Activated naive CD8-positive, alpha-beta T cell treated with anti-CD3 and anti-CD28 coated beads, Interleukin-2, amount 50 U/mL, for 16 hours (primary cell): ENCODE data around the gene TNNT3.

Source experiments
- DNase-seq: peaks from one replicate; pipeline ENCODE4 v3.0.0-alpha.2; 2020; ENCODE audit warnings: low read depth, low spot score

TNNT3 gene

DNA sequence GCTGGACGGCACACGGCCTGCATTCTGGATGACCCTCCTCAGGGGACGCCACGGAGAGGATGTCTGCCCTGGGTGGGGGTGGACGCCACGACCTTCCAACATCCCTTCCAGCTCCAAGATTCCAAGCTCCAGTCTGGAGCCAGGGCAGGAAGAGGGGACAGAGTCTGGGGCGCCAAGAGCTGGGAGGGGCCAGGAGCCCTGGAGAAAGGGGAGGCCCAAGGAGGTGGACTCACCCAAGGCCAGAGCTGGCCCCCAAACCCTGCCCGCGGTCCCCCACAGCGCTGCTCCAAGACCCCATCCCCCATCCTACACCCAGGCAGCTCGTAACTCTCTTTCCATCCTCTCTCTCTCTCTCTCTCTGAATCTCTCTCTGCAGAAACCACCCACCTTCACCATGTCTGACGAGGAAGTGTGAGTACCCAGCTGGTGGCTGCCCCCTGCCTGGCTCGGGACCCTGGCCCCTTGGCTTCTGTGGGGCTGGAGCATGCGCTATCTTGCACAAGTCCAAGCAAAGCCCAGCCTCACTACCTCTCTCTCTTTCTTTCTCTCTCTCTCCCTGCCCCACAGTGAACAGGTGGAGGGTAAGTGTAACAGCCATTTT lies 3.1 kb downstream of the TNNT3 start:
- DNase-seq: no peak

DNA sequence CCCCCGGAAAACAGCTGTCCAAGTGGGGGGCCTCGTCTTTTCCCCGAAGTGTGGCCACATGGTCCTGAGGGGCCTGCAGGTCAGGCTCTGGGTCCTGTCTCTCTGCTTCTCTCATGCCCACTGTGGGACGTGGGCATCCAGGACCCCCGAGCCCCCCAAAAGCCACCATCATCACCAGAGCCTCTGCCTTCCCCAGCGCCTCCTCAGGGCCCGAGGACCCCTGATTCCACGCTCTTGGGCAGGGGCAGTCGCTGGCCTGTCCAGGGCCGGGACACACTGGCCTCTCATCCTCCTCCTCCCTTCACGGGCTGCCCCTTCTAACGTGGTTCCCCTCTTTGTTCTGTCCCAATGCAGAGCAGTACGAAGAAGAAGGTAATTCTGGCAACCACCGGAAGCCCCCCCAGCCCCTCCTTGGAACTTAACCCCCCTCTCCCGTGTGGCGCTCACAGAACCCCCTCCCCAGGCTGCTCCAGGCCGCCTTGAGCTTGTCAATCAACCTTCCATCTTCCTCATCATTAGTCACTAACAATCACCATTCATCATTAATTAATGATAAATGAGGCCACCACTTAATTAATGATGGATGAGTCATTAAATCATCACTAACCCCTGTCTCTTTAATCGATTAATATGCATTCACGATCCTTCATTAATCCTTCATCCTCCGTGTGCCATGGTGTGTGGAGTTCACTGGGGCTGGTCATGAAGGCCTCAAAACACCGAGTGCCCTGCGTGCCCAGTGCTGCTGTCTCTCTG lies 3.9 kb downstream of the TNNT3 start:
- no peak for DNase-seq

DNA sequence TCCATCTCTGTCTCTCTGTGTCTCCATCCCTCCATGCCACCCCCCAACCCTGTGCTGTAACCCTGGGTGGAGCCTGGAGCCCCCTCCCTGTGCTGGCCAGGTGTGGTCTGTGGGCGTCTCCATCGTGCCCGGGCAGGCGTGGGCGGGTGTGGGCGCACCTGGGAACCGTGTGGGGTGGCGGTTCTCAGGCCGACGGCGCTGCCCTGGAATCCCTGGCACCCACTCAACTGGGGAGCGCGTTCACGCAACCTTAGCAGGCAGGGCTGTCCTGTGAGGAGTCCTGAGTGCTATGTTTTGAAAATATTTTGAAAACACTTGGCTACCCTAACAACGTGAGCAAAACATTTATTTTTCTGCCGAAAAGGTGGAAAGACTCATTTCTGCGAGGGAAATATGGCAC lies 4.7 kb downstream of the TNNT3 start:
- DNase-seq: no peak

DNA sequence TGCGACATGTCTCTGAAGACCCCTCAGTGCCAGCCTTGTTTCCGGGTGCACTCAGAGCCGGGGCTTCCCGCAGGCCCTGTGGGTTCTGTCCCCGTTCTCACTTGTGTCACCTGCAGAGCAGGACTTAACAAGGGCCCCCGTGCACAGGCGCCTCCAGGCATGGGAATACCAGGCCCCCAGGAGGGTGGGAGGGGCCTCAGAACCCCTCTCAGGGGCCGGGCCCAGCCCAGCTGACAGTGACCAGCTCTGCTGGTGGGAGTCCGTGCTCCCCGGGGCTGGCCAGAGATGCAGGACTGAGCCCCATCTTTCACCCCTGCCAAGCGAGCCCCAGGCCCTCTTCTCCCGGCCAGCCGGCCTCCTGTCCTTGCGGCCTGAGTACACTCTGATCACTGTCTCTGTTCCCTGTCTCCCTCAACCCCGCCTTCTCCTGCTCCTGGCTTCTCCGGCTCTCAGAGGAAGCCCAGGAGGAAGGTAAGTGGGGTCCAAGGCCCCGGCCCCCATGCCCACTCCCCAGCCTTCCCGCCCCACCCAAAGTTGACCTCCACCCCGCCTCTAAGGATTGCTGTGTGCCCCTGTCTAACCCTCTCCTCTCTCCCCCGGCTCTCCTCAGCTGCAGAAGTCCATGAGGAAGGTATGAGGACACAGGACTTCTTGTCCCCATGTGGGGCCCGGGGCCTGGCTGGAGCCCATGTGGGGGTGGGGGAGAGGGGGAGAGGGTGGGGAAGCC lies 5.3 kb downstream of the TNNT3 start:
- no peak for DNase-seq

DNA sequence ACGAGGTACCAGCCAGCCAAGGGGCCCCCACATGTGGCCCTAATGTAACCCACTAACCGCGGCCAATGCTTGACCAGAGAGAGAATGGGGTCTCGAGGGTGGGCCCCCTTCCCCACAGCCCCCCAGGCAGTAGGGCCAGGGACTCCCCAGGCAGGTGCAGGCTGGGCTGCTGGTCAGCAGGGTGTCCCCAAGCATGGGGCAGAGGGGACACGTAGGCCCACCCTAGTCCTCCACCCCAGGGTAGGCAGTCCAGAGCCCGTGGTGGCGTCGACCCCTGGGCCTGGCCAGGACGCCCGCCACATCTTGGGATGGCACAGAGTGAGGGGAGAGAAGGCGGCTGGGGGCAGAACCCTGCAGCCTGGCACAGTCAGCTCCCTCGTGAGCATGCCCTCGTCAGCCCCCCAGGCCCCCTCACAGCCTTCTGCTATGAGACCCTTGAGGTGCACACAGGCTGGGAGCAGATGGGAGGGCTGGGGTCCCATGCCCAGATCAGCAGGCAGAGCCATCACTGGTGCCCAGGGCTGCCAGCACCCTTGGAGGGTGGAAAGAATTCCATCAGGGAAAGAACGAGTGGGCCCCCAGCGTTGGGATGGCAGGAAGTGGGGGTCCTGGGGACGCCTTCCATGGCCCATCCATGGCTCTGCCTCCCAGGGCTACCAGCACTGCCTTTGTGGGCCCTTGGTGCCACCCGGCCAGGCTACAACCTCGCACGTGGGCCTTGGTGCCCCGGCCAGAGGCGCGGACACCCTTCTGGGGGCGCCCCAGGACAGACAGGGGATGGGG lies 6.1 kb downstream of the TNNT3 start:
- DNase-seq: no peak

DNA sequence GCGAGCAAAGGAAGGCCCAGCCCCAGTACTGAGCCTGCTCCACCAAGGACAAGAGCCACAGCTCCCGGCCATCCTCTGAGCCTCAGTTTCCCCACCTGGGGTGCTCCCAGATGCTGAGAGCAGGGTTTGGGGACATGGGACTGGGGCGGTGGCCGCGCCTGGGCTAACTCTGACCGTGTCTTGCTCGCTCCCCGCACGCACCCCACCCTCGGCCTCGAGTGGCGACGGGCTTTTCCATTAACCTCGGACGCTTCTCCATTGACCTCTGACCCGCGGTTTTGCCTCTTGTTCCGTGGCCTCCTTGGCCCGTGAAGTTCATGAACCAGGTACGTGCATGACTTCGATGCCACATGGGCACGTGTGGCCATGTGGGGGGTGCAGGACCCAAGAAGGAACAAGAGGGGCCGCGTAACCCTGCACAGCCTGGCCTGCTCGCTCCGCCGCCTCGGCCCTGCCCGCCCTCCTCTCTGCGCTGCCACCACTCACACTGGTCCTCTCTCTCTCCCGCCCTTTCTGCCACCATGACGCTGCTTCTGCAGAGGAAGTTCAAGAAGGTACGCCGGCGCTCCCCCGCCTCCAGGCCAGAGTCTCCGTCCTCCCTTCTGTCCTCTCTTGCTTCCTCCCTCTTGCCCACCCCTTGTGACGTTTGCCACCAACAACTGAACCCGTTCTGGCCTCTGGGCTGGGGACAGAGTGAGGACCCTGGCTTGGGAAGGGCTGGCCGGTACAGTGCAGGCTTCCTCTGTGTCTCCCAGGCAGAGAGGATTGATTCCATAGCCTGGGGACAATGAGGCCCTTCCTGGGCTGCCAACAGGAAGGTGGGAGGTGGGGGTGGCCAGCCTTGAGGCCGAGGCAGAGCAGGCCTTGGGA lies 6.9 kb downstream of the TNNT3 start:
- no peak for DNase-seq

DNA sequence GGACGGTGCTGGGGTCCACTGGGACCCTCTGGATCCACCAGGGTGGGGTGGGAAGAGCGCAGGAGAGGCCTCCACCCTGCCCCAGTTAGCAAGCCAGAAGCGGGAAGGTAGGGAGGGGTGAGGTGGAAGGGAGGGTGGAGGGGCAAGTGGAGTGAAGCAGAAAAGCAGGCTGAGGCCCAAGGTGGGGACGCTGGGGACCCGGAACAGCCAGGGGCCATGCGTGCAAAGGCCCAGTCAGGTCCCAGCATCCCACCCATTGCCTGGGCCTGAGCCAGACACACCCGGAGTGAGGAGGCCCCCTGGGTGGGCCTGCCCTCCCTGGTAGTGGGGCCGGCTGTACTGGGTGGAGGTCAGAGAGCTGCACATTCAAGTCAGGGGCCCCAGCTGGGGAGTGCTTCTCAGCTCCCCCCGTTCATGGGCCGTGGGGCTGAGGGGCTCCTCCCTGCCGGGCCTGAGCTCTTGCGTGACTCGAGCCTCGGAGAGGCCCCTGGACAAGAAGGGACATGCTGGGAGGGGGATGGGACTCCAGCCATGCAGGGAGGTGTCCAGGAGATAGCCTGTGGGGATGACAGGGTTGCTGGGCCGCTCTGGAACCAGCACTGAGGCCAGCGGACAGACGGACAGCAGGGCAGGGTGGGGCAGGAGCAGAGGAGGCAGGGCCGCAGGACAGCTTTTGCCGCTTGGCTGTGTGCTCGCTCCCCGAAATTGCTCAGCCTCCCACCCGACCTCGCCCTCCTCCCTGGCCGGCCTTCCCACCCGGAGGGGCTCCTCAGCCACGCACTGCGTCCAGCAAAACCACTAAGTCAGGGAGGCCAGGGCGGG lies 7.7 kb downstream of the TNNT3 start:
- DNase-seq: no peak

DNA sequence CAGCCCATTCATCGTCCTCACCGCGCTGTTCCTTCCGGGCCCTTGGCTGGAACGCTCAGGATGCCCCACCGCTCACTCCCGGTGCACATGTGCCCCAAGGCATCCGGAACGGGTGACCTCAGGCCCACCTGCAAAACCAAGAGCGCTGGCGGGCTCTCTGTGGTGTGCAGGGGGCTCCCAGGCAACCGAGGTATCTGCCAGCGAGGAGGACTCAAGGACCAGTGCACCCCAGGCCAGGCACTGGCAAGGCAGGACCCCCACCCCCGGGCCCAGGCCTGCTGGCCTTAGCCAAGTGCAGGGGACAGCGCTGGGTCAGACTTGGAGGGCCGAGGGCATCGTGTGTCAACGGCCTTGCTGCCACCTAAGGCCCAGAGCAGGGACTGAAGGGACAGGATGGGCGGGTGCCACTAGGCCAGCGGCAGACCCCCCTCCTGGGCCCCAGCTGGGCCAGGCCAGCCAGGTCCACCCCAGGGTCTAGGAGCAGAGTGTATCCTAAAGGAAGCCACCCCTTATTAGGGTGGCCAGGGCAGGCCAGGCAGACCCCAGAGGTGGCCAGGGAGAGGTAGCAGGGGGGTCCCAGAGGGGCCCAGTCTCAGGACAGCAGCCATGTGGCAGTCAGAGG lies 8.5 kb downstream of the TNNT3 start:
- DNase-seq: no peak

DNA sequence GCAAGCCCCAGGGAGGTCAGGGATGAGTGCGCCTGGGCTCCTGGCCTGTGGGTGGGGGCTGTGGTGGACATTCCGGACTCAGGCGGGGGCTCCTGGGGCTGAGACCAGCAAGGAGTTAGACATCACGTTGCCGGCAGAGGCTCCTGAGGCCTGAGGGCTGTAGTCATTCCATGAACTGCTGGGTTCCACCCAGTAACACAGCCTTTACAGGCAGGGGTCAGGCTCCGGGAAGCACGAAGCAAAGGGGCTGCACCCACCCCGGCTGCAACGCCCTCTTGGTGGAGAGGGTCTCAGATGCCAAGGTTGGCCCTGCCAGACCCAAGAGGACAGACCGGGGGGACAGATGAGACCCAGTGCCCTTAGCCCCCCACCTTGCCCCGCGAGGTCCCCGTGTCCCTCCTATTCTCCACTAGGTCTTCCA lies 9.0 kb downstream of the TNNT3 start:
- no peak for DNase-seq

DNA sequence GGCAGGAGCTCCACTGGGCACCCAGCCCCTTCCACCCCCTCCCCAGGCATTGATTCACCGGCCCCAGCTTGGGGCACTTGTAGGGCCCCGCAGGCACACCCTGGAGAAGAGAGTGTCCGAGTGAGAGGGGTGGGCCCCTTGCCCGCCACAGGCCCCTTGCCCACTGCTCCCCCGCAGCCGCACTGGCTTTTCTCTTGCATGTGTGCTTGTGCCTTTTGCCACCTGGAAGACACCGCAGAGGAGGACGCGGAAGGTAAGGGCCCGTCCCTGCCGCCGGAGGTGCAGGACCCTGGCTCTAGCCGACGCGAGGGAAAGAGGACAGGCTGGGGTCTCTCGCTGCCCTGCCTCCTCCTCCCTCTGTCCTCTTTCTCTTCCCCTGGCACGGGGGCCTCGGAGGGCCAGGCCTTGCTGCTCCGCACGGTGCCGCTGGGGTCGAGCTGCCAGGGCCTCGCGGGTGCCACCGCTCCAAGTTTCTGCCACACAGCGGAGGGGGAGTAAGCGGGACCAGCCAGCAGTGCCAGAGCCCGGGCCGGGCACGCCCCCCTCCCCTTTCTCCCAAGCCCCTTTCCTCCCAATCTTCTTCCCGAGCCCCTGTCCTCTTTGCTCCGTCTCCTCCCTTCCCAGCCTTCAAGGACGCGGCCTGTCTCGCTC lies 9.5 kb downstream of the TNNT3 start:
- DNase-seq: no peak

DNA sequence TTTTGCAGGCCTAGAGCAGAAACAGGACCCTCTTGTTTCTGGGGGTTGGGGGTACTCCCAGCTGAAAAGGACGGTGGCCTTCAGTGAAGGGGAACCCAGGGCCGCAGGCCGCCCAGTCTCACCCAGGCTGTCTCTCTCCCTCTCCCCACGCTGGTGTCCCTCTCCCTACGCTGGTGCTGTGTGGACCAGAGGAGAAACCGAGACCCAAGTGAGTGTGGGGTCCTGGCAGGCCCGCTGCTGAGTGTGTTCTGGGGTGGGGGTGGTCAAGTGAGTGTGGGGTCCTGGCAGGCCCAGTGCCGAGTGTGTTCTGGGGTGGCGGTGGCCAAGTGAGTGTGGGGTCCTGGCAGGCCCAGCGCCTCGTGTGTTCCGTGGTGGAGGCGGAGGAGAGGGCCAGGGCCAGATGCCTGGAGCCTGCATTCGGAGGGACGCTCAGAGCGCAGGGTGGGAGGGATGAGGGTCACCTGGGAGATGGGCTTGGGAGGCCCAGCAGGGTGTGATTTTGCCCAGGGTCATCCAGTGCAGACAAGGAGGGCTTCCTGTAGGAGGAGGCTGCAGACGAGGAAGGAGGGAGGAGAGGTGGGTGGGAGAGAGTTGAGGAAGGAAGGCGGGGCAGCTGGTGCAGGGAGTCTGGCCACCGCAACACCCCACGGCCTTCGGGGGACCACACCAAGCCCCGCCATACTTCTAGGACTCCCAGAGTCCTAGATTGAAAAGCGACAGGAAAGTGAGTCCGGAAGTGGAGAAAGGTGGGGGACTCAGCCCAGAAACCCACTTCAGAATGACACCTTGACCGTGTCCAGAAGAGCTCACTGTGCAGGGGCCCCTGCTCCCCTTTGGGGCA lies 10.3 kb downstream of the TNNT3 start:
- no peak for DNase-seq

DNA sequence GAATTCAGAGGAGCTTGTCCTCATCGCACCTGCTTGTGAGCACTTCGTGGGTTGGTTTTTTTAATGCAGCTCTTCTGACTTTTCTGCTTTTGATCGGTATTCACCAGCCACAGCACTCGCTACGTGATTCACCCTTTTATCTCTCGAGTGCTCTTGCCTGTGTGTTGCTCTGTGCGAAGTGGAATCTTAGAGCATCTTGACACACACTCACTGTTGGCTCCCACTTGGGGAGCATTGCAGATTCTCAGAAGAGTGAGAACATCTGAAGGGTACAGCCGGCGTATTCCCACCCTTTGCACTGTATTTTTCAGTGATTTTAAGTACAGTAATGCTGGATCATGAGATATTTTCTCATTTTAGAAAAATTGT lies 10.9 kb downstream of the TNNT3 start:
- DNase-seq: no peak

DNA sequence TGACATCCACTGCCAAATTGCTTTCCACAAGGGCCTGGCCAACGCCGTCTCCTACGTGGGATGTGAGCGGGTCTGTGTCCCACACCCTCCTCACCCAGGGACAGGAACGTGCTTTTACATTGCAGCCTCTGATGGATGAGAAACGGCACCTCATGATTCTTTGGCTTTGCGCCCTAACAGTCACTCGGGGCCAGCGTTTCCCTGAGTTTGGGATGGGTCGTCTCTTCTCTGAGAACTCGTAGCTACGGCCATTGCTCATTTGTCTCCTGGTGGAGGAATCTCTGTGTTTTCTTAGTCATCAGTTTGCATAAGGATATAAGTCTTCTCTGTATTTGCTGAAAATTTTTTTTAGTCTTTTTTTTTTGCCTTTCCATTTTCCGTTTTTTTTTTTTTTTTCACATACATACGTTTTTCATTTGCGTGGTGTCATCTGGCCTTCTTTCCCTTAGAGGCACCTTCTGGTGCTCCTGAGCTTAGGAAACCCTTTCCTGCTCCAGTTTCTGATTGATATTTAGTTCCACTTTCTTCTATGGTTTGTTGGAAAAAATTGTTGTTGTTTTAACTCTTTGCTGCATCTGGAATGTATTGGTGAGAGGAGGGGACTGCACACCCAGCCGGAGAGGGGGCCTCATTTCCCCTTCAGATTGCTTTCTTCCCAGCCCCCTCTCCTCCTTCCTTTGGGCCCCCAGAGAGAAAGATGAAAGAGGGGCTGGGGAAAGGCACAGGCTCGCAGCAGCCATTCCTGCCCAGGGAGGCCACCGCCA lies 12.0 kb downstream of the TNNT3 start:
- no peak for DNase-seq

DNA sequence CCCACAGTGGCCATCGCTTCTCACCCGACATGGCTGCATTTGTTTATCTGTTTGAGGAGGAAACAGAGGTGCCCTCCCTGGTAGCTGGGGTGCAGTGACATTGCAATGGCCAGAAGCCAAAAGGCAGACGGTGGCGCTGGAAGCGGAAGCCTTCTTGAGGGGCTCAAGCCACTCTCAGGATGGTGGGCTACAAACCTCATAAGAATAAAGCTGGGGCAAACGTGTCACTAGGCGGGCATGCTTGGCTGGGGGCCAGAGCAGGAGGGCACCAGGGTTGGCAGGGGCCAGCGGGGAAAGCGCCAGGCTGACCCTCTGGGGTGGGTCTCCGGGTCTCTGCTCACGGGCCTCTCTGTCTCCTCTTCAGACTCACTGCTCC lies 12.6 kb downstream of the TNNT3 start:
- DNase-seq: no peak

DNA sequence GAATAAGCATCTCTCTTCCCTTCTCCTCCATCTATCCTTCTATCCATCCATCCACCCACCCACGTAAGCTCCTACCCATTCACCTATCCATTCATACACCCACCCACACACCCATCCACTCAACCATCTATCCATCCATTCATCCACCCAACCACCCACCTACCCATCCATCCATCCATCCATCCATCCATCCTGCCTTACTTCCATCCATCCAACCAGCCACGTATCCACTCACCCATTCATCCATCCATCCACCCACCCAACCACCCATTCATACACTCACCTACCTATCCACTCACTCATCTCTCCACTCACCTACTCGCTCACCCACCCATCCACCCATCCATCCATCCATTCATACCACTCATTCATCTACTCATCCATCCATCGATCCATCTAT lies 13.2 kb downstream of the TNNT3 start:
- no peak for DNase-seq

DNA sequence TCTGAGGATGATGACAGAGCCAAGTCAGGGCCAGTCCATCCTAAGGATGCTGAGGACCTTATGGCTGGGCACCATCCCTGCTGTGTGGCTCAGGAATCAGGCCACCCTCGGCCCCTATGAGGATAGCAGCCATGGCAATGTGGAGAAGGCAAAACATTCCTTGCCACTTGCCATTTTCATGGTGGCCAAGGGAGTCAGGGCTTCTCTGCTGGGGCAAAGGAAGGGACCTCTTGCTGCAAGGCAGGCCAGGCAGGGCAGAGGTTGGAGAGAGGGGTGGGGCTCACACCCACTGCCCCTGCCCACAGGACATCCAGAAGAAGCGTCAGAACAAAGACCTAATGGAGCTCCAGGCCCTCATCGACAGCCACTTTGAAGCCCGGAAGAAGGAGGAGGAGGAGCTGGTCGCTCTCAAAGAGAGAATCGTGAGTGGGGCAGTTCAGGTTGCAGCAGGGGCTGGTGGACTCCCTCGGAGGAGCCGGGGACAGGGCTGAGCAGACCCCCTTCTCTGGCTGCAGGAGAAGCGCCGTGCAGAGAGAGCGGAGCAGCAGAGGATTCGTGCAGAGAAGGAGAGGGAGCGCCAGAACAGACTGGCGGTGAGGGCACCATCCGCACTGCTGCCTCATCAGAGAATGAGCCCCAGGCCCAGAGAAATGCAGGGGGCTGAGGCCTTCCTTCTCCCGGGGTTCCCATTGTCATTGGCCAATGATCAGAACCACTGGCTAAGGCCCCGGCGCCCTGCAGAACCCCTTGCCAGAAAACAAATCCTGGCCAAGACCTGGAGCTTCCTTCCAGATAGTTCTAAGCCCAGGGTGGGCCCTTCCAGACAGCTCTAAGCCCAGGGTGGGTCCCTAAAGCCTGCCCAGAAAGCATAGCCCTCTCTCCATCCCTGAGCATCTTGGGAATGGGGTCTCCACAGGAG lies 14.2 kb downstream of the TNNT3 start:
- DNase-seq: no peak
